Stimulated activated naive CD8-positive, alpha-beta T cell treated with anti-CD3 and anti-CD28 coated beads, Interleukin-15, amount 100 ng/mL, for 72 hours (primary cell): ENCODE data around the gene MBD3L2.
"Not testable (repeated sequence)": the region's sequence is repeated elsewhere in the genome, so short reads cannot be mapped to it uniquely, and the experiment has no call there.

Experiments
- ATAC-seq: fragments of 150-1000 bp; cut with Tn5 transposase; 2 replicates; pipeline ENCODE4 v1.10.0; 2021; ENCODE audit warnings: mild to moderate bottlenecking, moderate library complexity
- DNase-seq, 2 donors: peaks; one replicate each; pipeline ENCODE4 v3.0.0; 2021 to 2022
- H3K27ac Mint-ChIP-seq, 2 donors: one replicate each; pipeline ENCODE4 v1.8.0; 2022; ENCODE audit warnings: mild to moderate bottlenecking in 2 of 2, mixed read lengths in 2 of 2, moderate library complexity in 2 of 2
- H3K27me3 Mint-ChIP-seq: one replicate; pipeline ENCODE4 v1.8.0; 2022; ENCODE audit warnings: mixed read lengths
- H3K4me1 Mint-ChIP-seq: one replicate; pipeline ENCODE4 v1.8.0; 2022; ENCODE audit warnings: mild to moderate bottlenecking, mixed read lengths
- H3K4me3 Mint-ChIP-seq, 2 donors: one replicate each; pipeline ENCODE4 v1.8.0; 2022; ENCODE audit warnings: mild to moderate bottlenecking in 2 of 2, mixed read lengths in 2 of 2, moderate library complexity in 1 of 2
- H3K9me3 Mint-ChIP-seq, 2 donors: one replicate each; pipeline ENCODE4 v1.8.0; 2022; ENCODE audit warnings: mixed read lengths in 2 of 2

The MBD3L2 gene

DNA sequence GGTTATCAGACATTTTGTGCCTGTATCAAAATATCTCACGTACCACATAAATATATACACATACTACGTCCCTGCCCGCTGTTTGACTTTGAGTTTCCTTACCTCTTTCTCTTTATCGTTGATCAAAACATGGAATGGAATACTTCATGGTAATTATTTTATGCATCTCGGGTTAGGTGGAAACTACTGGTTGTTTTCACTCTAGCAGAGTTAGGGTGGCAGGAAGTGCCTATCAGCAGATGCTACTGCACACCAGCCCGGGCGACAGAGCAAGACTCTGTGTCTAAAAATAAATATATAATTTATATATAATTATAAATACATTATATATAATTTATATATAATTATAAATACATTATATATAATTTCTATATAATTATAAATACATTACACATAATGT is 3.8 kb downstream of the MBD3L2 start:
- not testable (repeated sequence) for H3K9me3 Mint-ChIP-seq, H3K27me3 Mint-ChIP-seq, H3K4me1 Mint-ChIP-seq, H3K27ac Mint-ChIP-seq, ATAC-seq, H3K4me3 Mint-ChIP-seq, DNase-seq

GRCh38 chr19:7054635-7055368 is 5.7 kb downstream of the MBD3L2 start:
- H3K4me1 Mint-ChIP-seq, H3K27ac Mint-ChIP-seq, H3K4me3 Mint-ChIP-seq, DNase-seq, H3K27me3 Mint-ChIP-seq, H3K9me3 Mint-ChIP-seq, ATAC-seq: not testable (repeated sequence)

DNA sequence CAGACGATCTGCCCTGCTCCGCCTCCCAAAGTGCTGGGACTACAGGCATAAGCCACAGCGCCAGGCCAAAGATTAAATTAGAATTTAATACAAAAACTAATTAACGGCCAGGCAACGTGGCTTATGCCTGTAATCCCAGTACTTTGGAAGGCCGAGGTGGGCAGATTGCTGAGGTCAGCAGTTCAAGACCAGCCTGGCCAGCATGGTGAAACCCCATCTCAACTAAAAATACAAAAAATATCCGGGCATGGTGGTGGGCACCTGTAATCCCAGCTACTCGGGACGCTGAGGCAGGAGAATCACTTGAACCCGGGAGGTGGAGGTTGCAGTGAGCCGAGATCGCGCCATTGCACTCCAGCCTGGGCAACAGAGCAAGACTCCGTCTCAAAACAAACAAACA is 6.6 kb downstream of the MBD3L2 start:
- H3K27ac Mint-ChIP-seq, H3K9me3 Mint-ChIP-seq, H3K4me1 Mint-ChIP-seq, H3K27me3 Mint-ChIP-seq, ATAC-seq, H3K4me3 Mint-ChIP-seq, DNase-seq: not testable (repeated sequence)

- H3K4me1 Mint-ChIP-seq, H3K9me3 Mint-ChIP-seq, DNase-seq, ATAC-seq, H3K27me3 Mint-ChIP-seq, H3K4me3 Mint-ChIP-seq, H3K27ac Mint-ChIP-seq: not testable (repeated sequence)
Measured at GRCh38 chr19:7056371-7056770, 7.2 kb downstream of the MBD3L2 start.

DNA sequence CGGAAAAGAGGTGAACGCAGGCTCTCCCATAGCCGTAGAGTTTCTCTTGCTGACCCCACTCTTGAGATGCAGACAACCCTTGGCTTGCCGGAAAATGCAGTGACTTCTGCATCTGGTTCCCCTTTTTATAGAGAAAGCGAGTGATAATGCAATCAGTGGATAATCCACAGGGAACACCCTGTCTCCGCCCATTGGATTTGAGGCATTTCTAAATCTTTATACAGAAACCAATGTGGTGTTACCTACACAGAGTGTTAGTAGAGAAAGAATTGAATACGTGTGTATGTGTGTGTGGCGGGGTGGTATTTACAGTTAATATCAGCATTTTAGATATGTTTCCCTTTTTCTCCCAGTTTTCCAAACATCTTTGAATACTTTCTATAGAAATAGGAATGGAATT is 9.5 kb downstream of the MBD3L2 start, which contains the start of gene MBD3L3:
Gene MBD3L3 (minus strand): TSS at position 101 of the 400 bp plus-strand sequence. CDS start 71 bp downstream, at position 30.
- not testable (repeated sequence) for DNase-seq, H3K9me3 Mint-ChIP-seq, H3K27me3 Mint-ChIP-seq, H3K4me1 Mint-ChIP-seq, ATAC-seq, H3K27ac Mint-ChIP-seq, H3K4me3 Mint-ChIP-seq

DNA sequence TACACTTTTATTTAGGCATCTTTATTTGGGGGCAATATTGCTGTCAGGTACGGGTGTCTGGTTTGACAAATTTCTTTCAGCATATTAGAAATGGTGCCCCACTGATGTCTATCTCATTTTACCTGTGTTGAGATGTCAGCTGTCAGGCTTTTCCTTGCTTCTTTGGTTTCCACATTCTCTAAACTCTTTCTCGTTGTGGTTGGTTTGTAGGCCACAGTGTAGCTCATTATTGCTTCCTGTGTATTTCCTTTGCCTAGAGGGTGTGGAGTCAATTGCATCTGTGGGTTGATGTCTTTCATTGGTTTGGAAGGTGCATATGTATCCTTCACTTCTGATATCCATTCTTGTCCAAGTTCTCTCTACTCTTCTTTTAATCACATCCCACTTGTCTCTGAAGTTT is 10.9 kb downstream of the MBD3L2 start:
- not testable (repeated sequence) for H3K4me1 Mint-ChIP-seq, H3K27ac Mint-ChIP-seq, H3K9me3 Mint-ChIP-seq, H3K4me3 Mint-ChIP-seq, DNase-seq, H3K27me3 Mint-ChIP-seq
- peak; percentile 64 for ATAC-seq

- no peak overlapping the region for H3K27ac Mint-ChIP-seq
- H3K9me3 Mint-ChIP-seq = peaks cover 0 to 7% of the 10 kb centered on the region in 2 donors
- no peak overlapping the region for H3K4me3 Mint-ChIP-seq
- H3K27me3 Mint-ChIP-seq = no peaks in the 10 kb centered on the region
- peak; percentile 12 for ATAC-seq
- no peak for DNase-seq
- peaks cover under 1% of the 10 kb centered on the region for H3K4me1 Mint-ChIP-seq
Measured at GRCh38 chr19:7063339-7063738, 14.2 kb downstream of the MBD3L2 start.

DNA sequence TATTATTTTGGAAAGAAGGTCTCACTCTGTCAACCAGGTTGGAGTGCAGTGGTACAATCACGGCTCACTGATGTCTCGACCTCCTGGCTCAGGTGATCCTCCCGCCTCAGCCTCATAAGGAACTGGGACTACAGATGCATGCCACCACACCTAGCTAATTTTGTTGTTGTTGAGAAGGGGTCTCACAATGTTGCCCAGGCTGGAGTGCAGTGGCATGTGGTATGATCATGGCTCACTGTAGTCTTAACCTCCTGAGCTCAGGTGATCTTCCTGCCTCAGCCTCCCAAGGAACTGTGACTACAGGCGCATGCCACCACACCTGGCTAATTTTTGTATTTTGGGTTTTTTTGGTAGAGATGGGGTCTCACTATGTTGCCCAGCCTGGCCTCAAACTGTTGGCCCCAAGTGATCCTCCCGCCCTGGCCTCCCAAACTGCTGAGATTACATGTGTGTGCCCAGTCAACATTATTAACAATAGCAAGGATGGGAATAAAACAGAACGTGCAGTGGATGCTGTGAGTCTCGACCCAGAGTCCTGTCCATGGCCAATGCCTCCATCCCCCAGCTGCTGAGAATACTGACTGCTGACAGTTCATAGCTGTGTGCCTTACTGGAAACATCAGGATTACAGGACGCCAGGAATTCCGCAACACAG is 14.8 kb downstream of the MBD3L2 start:
- no peak overlapping the region for H3K27ac Mint-ChIP-seq
- no peaks in the 10 kb centered on the region for H3K27me3 Mint-ChIP-seq
- H3K9me3 Mint-ChIP-seq = peaks cover 0 to 7% of the 10 kb centered on the region in 2 donors
- DNase-seq = no peak
- no peak overlapping the region for H3K4me3 Mint-ChIP-seq
- peaks cover 6% of the 10 kb centered on the region for H3K4me1 Mint-ChIP-seq
- peak; percentile 39 for ATAC-seq

GRCh38 chr19:7067122-7067521 is 18.0 kb downstream of the MBD3L2 start:
- not testable (repeated sequence) for H3K9me3 Mint-ChIP-seq, ATAC-seq, H3K27ac Mint-ChIP-seq, H3K4me3 Mint-ChIP-seq, H3K4me1 Mint-ChIP-seq, H3K27me3 Mint-ChIP-seq, DNase-seq

- Mint-ChIP-seq H3K4me1 (peaks cover 16% of the 10 kb centered on the region), H3K27ac (no peak overlapping the region), H3K9me3 (peaks cover 0 to 7% of the 10 kb centered on the region in 2 donors), H3K4me3 (no peak overlapping the region), H3K27me3 (no peaks in the 10 kb centered on the region)
- no peak for ATAC-seq
- DNase-seq = no peak
Measured at GRCh38 chr19:7067716-7068115, 18.6 kb downstream of the MBD3L2 start.

DNA sequence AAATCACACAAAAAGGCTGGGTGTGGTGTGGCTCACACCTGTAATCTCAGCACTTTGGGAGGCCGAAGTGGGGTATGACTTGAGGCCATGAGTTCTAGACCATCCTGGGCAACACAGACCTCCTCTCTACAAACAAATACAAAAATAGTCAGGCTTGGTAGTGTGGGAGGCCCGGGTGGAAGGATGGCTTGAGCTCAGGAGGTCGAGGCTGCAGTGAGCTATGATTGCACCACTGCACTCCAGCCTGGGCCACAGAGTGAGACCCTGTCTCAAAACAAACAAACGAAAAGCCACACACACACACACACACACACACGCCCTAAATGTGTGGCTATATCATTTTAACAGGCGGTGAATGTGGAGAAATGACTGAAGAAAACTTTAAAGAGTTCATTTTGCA is 19.5 kb downstream of the MBD3L2 start:
- Mint-ChIP-seq H3K4me1 (peaks cover 17% of the 10 kb centered on the region), H3K27me3 (no peaks in the 10 kb centered on the region), H3K4me3 (peak overlapping the region; percentile 88 to 98), H3K9me3 (peaks cover 0 to 7% of the 10 kb centered on the region in 2 donors), H3K27ac (peak overlapping the region; percentile 10 to 97)
- DNase-seq = no peak
- ATAC-seq = no peak

GRCh38 chr19:7069042-7069903 is 20.2 kb downstream of the MBD3L2 start, which contains the start of gene ZNF557:
TSS of gene ZNF557 (plus strand) at chr19:7069703. CDS start at chr19:7075075, 5,372 bp downstream.
- DNase-seq (peak; percentile 98 to 99), ATAC-seq (peak; percentile 96)
- H3K9me3 Mint-ChIP-seq = peaks cover 1 to 9% of the 10 kb centered on the region in 2 donors
- H3K27ac Mint-ChIP-seq = peak within 1 kb of the TSS; percentile 96 to 97
- H3K4me1 Mint-ChIP-seq = peaks cover 17% of the 10 kb centered on the region
- H3K4me3 Mint-ChIP-seq = peak within 1 kb of the TSS; percentile 88 to 98
- no peaks in the 10 kb centered on the region for H3K27me3 Mint-ChIP-seq

GRCh38 chr19:7069904-7070226 is 20.7 kb downstream of the MBD3L2 start:
- H3K27ac Mint-ChIP-seq = peak overlapping the region; percentile 96 to 97
- H3K9me3 Mint-ChIP-seq = peaks cover 5 to 13% of the 10 kb centered on the region in 2 donors
- peak; percentile 41 for ATAC-seq
- peaks cover 17% of the 10 kb centered on the region for H3K4me1 Mint-ChIP-seq
- DNase-seq = no peak
- peak overlapping the region; percentile 88 to 98 for H3K4me3 Mint-ChIP-seq
- H3K27me3 Mint-ChIP-seq = no peaks in the 10 kb centered on the region

DNA sequence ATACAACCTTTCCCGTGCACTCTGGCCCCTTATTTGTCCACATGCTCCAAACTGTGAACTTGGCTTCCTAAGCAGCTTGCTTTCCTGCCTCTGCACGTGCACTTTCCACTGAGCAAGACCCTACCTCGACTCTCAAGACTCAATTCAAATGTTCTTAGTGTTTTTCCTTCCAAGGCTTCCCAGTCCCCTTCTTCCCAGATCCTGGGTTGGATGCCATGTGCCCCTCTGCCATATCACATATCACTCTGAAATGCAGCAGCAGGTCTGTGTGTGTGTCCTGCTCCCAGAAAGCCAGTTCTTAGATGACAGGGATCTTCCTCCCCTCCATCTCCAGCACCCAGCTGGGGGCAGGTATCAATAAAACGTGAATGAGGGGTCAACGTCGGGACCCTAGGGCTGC is 23.4 kb downstream of the MBD3L2 start:
- peak overlapping the region in 1 of 2 donors; percentile 24 for H3K4me3 Mint-ChIP-seq
- peaks cover 12 to 28% of the 10 kb centered on the region in 2 donors for H3K9me3 Mint-ChIP-seq
- no peaks in the 10 kb centered on the region for H3K27me3 Mint-ChIP-seq
- H3K4me1 Mint-ChIP-seq = peaks cover 17% of the 10 kb centered on the region
- ATAC-seq (no peak), DNase-seq (no peak)
- no peak overlapping the region for H3K27ac Mint-ChIP-seq

DNA sequence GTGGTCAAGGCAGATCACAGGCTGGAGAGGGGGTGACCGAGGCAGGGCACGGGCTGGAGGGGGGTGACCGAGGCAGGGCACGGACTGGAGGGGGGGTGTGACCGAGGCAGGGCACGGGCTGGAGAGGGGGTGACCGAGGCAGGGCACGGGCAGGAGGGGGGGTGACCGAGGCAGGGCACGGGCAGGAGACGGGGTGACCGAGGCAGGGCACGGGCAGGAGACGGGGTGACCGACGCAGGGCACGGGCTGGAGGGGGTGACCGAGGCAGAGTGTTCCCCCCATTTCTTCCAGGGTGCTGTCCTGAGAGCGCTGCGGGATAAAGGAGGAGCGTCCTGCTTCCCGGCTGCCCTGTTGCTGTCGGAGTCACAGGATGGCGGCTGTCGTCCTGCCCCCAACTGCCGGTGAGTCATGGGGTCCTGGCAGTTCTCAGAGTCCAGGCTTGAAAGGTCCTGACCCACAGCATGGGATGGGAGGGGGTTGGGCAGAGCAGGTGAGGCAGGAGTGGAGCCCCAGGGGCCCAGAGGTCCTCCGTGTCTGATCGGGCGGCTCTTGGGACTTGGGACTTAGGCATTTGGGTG is 25.7 kb downstream of the MBD3L2 start:
- Mint-ChIP-seq H3K4me3 (no peak overlapping the region), H3K4me1 (peaks cover 7% of the 10 kb centered on the region), H3K27me3 (no peaks in the 10 kb centered on the region), H3K9me3 (peaks cover 30 to 51% of the 10 kb centered on the region in 2 donors), H3K27ac (no peak overlapping the region)
- no peak for ATAC-seq
- DNase-seq = no peak
